ENCODE data around the gene OR7D2. TPM values are rescaled to one million over a fixed set of nuclear protein-coding genes. Genes with fewer than 3 reads are reported as not detected.

The OR7D2 gene
- total RNA-seq, 2 donors from 2014 or later = 0.17 TPM; not detected in 1

- TF ChIP-seq POLR2AphosphoS5 (IDR thresholded peaks at IDR 0.05) = peak; percentile 93
- TF ChIP-seq, protein P1, sequence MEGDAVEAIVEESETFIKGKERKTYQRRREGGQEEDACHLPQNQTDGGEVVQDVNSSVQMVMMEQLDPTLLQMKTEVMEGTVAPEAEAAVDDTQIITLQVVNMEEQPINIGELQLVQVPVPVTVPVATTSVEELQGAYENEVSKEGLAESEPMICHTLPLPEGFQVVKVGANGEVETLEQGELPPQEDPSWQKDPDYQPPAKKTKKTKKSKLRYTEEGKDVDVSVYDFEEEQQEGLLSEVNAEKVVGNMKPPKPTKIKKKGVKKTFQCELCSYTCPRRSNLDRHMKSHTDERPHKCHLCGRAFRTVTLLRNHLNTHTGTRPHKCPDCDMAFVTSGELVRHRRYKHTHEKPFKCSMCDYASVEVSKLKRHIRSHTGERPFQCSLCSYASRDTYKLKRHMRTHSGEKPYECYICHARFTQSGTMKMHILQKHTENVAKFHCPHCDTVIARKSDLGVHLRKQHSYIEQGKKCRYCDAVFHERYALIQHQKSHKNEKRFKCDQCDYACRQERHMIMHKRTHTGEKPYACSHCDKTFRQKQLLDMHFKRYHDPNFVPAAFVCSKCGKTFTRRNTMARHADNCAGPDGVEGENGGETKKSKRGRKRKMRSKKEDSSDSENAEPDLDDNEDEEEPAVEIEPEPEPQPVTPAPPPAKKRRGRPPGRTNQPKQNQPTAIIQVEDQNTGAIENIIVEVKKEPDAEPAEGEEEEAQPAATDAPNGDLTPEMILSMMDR (IDR thresholded peaks at IDR 0.05) = no peak
- peak; percentile 56 for TF ChIP-seq POLR2A (IDR thresholded peaks at IDR 0.05)
- Histone ChIP-seq H3K27me3 (replicated peaks; ENCODE audit: insufficient read depth) (no peaks in the 10 kb centered on the region), H3K4me1 (replicated peaks) (no peaks in the 10 kb centered on the region), H3K9me3 (no peaks in the 10 kb centered on the region), H3K36me3 (no peaks in the 10 kb centered on the region), H3K4me3 (peak within 1 kb of the TSS; percentile 57 to 66), H3K27ac (peak within 1 kb of the TSS; percentile 71 to 84)
- 1% methylated on average over 43 of the region's 43 CpGs for WGBS
- intact Hi-C loops (cut with DNase I) = loop anchor here (10.0 kb wide), 1 partner anchor 654 kb away; no protein-coding TSS in a partner anchor
- DNase-seq (ENCODE audit: low spot score) = peak; percentile 92
Observed at GRCh38 chr19:9140159-9140874, 38.5 kb upstream of the OR7D2 start, which contains the start of gene ZNF317. Gene ZNF317 (plus strand): TSS chr19:9140397. CDS start chr19:9156017, 15,620 bp downstream.

DNA sequence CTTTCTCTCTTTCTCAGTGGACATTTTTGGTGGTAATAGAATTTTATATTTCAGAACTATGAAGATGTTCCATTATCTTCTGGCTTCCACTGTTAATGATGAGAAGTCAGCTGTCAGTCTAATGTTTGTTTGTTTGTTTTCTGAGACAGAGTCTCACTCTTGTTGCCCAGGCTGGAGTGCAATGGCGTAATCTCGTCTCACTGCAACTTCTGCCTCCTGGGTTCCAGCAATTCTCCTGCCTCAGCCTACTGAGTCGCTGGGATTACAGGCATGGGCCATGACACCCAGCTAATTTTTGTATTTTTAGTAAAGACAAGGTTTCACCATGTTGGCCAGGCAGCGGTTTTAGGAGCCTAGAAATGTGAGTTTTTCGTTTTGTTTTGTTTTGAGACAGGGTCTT lies 33.9 kb upstream of the OR7D2 start:
- H3K9me3 ChIP-seq = no peaks in the 10 kb centered on the region
- H3K27me3 ChIP-seq (replicated peaks; ENCODE audit: insufficient read depth) = no peaks in the 10 kb centered on the region
- no peak overlapping the region for H3K27ac ChIP-seq
- no peaks in the 10 kb centered on the region for H3K4me1 ChIP-seq (replicated peaks)
- TF ChIP-seq POLR2A (IDR thresholded peaks at IDR 0.05) (no peak), POLR2AphosphoS5 (IDR thresholded peaks at IDR 0.05) (no peak)
- TF ChIP-seq, protein P1 (IDR thresholded peaks at IDR 0.05) = no peak
- WGBS = 100% methylated on average over 5 of the region's 5 CpGs
- H3K36me3 ChIP-seq = no peaks in the 10 kb centered on the region
- DNase-seq (ENCODE audit: low spot score) = no peak
- H3K4me3 ChIP-seq = no peak overlapping the region
- intact Hi-C loops (cut with DNase I) = loop anchor here (10.0 kb wide), 1 partner anchor 650 kb away; no protein-coding TSS in a partner anchor

DNA sequence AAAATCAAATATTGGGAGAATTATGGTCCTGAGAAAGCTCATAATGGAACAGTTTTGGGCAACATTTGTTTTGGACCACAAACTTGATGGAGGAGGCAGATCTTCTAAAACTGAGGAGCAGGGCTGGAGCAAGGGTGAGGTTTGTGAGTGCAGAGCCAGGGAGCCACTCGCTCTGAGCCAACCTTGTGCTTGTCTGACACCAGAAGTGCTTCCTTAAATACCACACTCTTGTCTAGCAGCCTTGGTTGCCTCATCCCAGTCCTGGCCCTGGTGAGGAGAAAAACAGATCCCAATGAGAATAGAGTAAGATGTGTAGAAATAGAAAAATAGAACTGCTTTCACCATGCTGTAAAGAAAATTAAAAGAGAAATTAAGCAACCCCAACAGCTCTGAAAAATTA lies 31.9 kb upstream of the OR7D2 start:
- no peaks in the 10 kb centered on the region for H3K27me3 ChIP-seq (replicated peaks; ENCODE audit: insufficient read depth)
- TF ChIP-seq, protein P1 (IDR thresholded peaks at IDR 0.05) = no peak
- no peak for TF ChIP-seq POLR2AphosphoS5 (IDR thresholded peaks at IDR 0.05)
- TF ChIP-seq POLR2A (IDR thresholded peaks at IDR 0.05) = no peak
- no peaks in the 10 kb centered on the region for H3K4me1 ChIP-seq (replicated peaks)
- H3K9me3 ChIP-seq = no peaks in the 10 kb centered on the region
- intact Hi-C loops (cut with DNase I) = loop anchor here (10.0 kb wide), 1 partner anchor 648 kb away; no protein-coding TSS in a partner anchor
- H3K4me3 ChIP-seq = no peak overlapping the region
- 95% methylated on average over 1 of the region's 1 CpG for WGBS
- no peak overlapping the region for H3K27ac ChIP-seq
- no peak for DNase-seq (ENCODE audit: low spot score)
- H3K36me3 ChIP-seq = no peaks in the 10 kb centered on the region

DNA sequence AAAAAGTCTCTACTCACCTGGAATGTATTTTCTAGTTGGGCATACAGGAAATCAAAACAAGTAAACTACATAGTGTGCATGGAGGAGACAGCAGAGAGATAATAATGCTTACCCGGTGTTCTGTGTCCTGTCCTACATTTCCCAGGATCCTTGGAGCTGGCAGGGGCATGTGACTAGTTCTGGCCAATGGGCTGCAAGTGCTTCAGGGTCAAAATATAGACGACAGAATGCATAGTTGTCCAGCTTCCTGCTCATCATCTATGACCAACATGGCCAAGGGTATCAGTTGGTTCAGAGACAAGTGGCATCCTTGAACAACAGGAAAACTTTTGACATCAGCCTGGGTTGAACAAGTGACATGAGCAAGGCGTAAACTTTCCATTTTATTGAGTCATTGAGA lies 30.1 kb upstream of the OR7D2 start:
- H3K4me1 ChIP-seq (replicated peaks) = no peaks in the 10 kb centered on the region
- 99% methylated on average over 3 of the region's 3 CpGs for WGBS
- no peak for DNase-seq (ENCODE audit: low spot score)
- no peaks in the 10 kb centered on the region for H3K27me3 ChIP-seq (replicated peaks; ENCODE audit: insufficient read depth)
- no peaks in the 10 kb centered on the region for H3K36me3 ChIP-seq
- TF ChIP-seq POLR2AphosphoS5 (IDR thresholded peaks at IDR 0.05) (no peak), POLR2A (IDR thresholded peaks at IDR 0.05) (no peak)
- TF ChIP-seq, protein P1 (IDR thresholded peaks at IDR 0.05) = no peak
- H3K9me3 ChIP-seq = no peaks in the 10 kb centered on the region
- H3K4me3 ChIP-seq = no peak overlapping the region
- intact Hi-C loops (cut with DNase I) = loop anchor here (10.0 kb wide), 1 partner anchor 646 kb away; no protein-coding TSS in a partner anchor
- no peak overlapping the region for H3K27ac ChIP-seq

Data from prostate gland (tissue), 2 donors.